NCI-H1105 (cell line): ENCODE data around the gene TSC22D3.

Experiments
- DNase-seq: peaks from one replicate; lab custom pipeline; 2025; lab: John Stamatoyannopoulos, UW

TSC22D3 gene

DNA sequence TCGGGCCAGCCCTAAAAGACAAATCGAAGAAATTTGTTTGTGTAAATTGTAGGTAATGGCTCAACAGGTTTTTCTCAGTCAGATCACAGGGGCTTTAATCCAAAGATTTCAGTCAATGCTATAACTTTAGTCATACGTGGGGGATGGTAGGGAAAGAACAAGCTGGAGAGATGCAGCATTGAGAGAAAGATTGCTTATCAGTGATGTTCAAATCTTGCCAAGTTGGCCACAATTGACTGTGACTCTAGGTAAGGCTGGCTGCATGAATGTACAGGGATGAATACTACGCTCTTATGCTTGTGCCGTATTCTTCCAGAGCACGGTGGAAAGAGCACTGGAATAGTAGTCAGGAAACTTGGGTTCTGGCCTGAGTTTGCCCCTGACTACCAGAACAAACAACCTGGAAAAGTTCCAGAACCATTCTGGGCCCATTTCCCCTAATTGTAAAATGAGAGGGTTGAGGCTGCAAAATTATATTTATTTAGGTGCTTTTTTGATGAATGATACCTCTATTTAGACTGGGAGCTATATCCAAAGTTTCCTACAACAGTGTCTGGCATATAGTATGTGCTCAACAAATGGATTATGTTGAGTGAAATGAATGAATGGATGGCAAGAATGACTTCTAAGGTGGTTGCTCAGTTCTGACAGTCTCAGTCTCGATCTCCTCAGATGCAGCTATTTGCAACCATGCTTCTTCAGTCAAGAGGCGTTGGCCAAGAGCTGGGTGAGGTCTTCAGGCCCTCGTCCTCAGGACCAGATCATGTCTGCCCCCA, 44.4 kb downstream of the TSC22D3 start:
- DNase-seq: no peak

DNA sequence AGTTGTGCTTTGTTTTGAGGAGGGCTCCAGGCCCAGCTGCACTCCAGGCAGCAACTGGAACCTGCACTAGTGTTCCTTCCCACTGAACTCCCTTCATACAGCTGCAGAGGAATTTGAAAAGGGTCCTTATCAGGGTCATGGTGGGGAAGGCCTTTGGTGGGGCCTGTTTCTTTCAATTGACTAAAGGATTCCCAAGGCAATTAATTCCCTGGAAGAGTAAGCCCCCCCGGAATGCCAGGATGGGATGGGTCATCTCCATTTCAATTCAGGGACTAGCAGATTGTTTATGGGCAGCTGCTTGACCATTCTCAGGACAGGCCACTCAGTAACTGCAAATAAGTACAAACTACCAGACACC, 45.3 kb downstream of the TSC22D3 start:
- DNase-seq: no peak

DNA sequence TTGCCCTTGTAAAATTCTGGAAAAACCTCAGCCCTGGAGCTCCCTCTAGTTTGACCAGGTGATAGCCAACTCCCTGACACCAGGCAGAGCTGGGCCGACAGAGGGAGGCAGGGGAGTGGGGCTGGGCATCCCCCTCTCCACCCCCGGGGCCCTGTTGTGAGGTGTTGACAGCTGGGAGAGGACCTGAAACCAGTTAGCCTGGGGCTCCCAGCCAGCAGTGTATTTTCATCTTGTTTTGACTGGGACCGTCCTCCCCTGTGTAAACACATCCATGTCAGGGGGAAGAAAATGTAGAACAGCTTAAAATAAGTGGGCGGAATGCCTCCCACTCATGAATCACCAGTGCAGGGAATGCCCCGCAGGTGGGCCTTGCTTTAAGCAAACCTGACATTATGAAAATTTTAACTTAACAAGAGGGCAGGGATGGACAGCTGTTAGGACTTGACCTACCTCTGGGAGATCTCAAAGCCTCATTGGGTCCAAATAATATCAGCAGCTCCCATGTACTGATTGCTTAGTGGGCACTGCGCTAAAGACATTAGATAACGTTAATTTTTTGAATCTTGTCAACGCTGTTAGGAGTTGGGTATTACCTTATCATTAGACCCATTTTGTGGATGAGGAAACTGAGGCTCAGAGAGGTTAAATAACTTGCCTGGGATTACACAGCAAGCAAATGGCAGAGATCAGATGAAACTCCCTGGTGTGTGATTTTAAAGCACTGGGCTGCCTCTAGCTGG, 45.9 kb downstream of the TSC22D3 start:
- DNase-seq: no peak

DNA sequence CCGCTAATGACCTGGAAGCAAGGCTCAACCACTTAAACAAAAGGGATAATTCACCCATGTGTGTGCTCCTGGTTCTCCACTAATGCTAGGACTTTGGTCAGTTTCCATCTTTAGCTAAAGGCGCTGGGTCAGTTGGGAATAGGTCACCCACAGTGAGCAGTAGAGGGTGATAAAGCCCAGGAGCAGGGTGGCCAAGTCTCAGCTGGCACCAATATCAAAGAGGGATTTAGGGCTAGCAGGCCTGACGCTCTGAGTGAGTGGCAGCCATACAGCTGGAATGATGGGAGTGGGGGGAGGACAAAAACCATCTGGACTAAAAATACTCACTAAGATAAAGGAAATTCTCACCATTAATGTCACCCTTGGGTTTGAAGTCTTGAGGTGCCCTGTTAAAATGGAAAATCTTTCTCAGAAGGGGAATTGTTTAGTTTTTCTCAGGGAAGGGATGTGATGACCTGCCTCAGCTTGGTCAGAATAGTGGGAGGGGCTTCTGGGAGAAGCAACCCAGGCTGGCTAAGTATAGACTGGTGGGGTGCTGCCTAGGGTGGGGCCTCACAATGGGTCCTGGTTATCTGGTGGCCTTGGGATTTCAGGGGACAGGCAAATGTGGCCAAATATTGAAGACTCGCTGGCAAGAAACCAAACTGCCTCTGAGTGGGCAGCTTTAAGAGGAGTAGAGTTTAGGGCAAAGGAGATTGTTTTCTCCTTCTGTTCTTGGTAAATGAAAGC, 47.1 kb downstream of the TSC22D3 start:
- DNase-seq: no peak

DNA sequence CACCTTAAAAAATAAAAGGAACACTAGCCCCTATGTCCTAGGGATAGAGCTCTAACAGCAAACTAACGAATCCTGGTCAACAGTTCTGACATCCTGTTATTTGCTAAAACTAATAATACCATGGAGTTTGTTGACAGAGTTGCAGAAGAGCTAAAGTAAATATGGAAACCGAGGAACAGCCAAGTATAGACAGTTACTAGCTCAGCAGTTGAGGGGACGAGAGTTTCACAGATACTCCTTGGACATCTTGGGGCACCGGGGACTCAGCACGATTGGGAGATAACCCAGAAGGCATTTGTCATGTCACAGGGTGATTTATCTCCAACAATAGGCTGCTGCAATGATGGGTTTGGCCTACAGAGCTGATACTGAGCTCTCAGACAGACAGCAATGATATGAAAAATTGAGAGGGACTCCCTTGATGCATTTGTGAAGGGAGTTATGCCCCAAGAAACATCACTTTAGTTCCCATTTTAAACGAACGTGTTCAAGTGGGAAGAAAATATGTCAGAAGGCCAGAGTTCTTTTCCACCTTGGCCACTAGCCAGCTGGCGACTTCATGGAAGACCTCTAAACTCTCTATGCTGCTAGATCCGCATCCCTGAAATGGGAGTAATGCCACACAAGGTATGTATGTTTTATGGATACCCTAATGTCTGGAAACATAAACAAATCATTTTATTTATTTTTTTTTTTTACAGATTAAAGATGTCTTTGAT, 48.6 kb downstream of the TSC22D3 start:
- DNase-seq: no peak

DNA sequence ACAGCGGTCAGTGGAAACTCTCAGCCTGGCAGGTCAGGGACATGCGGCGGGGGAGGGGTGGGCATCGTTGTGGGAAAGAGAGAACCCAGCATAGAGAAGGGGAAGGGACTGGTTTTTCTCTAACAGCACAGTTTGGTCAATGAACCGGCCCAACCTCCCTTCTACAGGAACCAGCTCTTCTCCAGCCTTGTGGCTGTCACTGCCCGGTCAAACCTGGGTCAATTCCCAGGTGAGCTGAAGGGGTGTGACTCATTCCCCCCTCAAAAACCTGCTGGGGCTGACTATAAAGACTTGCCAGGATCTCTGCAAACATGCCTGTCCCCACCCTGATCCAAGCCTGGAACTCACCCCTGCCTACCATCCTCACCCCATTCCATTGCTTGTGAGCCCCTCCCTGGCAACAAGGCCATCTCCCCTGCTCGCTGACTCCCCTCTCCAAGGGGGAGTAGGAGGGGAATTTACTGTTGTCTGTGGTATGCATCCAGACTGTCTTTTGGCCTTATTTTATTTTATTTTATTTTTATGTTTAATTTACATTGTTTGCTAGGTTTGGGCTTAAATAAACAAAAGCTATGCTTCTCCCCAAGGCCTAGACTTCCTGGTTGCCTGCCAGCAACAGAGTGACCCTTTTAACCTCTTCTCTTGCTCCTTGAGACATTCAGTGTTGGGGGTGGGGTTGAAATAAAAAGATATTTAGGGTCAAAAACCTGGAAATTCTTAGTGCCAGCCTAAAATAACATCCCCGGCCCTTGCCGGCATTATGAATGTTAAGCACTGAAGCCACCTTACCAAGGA, 49.6 kb downstream of the TSC22D3 start:
- DNase-seq: no peak

DNA sequence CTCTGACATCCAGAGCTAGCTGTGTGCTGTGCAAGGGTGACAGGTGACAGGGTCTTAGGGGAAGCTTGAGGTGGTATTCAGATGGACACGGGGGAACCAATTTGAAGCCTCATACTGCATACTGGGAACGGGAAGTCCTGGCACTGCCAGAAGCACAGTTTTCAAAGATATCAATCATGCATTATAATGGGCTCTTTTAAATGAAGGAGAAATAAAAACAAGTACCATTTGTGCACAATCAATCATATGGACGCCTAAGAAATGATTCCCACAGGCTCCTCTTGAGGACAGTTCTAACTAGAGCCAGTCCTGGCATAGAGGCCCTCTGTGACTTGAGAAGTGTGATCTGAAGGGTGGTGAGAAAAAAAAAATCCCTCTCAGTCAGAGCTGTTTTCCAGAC, 50.9 kb downstream of the TSC22D3 start:
- DNase-seq: no peak

DNA sequence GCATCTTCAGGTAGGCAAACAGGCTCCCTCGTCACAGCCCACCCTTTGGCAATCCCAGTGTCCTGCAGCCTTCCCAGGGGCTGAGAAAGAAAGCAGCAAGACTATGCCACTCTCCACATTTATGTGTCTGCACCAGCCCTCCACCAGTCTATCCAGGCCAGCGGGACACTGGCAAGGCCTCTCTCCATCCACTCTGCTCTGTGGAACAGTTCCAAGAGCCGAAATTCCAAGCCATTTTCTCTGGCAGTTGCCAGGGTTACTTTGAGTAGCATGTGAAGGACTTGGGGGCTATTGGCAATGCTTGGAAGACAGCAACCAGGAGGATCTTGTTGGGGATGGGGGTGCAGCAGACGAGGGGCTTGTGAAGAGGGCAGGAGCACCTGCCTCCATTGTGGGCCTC, 52.1 kb downstream of the TSC22D3 start:
- no peak for DNase-seq

DNA sequence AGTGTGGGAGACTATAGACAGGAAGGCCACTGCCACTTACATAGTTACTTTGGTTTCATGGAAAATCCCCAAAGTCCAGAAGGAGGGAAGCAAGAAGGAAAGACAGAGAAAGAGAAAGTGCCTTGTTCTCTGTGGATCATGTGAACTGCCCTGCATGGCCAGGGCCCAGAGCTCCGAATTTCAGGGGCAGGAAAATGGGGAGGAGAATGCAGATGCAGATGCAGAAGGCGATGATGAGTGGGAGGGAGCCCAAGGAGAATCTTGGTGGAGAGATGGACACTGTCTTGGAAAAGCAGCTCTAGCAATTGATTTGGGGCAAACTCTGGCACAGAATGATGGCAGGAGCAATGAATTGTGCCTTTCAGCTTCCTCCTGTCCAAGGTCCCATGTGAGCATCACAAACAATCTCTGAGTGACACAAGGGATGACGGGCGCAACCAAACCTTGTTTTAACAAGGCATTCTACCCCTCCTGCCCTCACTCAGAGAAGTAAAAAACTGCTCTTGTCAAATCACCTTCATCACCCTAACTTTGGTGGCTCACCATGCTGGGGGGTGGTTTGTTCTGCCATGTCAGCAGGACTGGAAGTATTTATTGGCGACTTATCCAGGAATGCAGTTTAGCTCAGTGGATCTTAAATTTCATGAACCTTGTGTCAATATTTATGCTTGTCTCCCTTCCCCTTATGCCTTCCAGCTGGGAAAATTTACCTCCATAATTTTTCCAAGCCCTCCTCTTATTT, 53.5 kb downstream of the TSC22D3 start:
- no peak for DNase-seq

DNA sequence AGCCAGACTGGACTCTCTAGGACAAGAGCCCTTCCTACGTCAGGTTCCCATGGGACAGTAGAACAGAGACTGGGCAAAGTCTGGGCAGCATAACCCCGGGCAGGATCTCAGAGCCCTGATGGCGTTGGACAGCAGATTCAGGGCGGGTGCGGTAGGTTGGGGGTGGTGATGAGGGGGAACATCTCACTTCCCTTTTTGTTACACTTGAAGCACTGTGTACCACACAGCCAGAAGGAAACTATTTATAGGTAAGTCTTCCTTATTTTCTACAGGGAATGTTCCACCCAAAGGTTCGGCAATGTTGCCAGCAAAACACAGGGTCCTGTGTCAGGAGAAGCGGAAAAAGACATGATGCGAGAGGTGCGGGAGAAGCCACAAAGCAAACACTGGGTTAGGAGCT, 54.3 kb downstream of the TSC22D3 start:
- DNase-seq: no peak

DNA sequence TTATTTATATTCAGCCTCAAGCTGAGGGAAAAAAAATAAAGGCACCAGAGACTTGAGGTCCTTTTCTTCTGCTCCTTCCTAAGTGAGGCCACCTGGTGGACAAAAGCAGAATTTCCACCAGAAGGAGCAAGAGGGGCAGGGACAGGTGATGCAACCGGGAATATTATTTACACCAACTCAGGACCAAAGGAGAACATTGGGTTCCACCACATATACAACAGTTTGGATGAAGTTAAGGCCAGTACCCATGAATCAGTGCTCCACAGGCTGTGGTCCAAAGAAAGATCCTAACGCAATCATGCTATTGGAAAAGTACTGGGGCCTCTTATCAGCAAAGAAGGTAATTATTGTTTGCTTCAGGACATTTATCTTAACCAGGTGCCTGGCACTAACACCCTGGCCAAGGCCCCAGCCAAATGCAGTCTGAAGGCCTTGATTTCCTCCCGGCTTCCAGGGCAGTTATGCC, 57.4 kb downstream of the TSC22D3 start:
- peak; percentile 58 for DNase-seq

DNA sequence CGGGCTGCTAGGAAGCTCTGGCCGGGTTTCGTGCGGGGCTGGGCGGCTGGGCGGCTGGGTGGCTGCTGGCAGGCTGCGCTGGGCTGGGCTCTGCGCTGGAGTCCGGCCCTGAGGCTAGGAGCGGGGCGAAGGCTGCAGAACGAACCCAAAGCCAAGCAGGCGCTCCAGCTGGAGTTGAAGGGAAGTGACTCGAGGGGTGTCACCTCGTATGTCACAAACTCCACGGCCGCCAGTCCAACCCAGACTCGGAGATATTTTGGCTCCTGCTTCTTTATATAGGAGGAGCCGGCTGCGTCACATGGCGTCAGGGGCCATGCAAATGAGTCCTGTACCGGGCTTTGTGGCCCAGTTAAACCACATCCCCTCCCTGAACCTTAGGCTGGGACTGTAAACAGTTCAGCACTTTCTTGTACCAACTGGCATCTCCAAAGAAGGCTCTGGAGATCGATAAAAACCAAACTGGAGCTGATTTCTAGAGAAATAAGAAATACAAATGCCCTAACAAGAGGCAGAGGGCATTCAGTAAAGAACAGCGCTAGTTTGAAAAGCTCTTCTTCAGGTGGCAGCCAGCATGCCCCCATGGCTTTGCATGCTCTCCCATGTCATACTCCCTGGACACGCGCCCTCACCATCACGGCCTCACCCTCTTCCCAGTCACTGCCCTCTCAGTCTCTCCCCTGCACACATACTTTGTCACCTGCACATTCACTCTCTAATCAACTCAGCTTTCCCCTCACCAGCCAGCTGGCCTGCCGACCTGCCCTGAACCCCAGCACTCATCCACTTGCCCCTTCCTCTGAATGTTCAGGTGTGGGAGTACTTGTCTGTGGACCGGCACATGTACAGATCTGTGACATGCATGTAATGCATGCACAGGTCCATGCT, 58.5 kb downstream of the TSC22D3 start:
- no peak for DNase-seq

DNA sequence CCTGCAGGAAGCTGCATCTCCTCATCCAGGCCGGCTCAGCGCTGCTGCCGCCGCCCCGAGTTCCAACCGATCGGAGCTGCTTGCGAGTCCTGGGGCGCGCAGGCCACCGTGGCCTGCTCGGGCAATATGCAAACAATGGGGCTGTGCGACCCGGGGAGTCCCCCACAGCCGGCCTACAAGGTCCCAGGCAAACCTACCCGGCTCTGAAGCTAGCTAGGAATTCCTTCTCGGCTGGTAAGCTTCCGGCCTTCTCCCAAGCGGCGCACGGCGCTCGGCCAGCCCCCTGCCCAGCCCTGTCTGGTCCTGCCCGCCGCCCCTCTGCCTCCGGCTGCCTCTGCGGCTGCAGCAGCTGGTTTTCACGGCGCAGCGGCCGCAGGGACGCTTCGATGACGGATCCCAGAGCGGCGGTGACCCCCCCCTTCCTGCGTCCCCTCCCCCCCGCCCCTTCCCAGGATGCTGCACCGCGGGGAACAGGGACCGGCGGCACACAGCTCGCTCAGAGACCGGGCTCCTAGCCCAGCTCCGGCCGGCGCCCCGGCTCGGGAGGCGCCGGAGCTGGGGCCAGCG, 59.4 kb downstream of the TSC22D3 start:
- DNase-seq: no peak

DNA sequence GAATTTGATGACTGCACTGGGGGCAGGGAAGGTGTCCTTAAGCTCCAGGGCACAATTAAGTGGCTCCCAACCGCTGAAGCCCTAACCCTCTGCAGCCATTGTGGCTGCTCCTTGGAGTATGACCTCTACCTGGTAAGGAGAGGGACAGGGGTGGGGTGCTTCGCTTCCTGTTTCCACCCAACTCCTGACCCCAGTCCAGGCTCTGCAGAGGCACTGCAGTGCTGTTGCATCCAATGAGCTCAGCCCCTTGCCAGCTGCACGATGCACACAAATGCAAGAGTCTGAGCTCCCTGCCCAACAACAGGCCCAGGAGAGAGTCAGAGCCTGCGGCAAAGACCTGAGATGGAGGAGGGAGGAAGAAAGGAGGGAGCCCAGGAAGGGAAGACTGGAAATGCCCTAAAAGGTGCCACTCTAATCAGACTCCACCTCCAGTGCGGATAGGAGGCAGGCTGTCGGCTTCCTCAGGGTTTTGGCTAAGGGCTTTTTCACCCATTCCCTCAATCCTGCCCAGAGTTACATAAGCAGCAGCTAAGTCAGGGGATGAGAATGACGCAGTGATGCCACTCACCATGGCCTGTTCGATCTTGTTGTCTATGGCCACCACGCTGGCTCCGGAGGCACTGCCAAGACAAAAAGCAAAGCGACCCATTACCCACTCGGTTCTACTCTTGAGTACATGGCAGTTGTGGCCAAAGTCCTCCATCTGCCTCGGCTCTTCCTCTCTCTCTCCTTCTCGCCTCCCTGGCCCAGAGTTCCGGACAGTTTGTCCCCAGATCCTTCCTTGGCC, 60.1 kb downstream of the TSC22D3 start:
- no peak for DNase-seq

DNA sequence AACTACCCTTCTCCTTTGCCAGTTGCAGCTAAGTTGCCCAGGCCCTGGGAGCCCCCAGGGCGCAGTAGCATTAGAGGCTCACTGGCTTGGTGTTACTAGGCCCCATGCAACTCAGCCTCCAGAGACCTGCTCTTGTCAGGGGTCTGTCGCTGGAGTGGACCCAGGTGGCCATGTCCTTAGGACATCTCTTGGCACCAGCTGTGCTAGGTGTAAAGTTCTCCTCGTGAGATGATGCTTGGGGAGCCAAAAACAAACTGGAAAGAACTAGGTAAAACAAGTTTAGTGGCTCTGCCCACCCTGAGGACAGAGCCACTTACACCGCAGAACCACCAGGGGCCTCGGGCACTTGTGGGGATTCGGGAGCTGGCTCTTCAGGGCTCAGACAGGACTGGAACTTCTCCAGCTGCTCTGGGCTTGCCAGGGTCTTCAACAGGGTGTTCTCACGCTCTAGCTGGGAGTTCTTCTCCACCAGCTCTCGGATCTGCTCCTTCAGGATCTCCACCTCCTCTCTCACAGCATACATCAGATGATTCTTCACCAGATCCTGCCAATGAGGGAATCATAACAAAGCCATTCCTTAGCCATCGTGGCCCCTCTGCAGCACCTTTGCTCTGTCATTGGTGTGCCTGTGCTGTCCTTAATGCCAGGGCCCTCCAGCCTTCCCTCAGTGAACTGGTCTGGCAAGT, 61.2 kb downstream of the TSC22D3 start:
- DNase-seq: no peak

DNA sequence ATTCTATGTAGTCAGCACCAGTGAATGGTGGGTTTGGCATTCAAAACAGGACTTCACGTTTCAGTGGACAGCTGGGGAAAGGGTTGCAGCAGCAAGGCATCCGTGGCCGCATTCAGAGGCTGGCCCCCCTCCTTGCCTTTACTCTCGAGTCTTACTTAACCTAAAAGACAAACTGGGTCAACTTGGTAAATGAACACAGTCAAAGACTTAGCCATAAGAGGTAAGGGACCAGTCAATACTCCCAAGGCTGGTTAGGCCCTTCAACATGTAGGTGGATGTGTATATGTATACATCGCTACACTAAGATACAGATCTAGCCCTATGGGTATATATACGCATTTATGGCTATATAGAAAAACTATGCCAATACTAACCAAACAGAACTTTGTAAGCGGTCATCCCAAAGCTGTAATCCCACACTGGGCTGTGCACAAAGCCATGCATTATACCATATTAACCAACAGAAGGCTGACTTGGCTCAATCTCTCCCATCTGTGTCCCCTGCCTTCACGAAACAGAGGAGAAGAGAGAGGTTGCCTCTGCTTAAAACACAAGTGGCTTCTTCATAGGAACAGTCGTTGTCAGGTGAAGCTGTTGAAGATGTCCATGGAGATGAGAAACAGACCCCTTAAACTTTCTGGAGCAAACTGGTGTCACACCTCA, 61.9 kb downstream of the TSC22D3 start:
- DNase-seq: no peak

DNA sequence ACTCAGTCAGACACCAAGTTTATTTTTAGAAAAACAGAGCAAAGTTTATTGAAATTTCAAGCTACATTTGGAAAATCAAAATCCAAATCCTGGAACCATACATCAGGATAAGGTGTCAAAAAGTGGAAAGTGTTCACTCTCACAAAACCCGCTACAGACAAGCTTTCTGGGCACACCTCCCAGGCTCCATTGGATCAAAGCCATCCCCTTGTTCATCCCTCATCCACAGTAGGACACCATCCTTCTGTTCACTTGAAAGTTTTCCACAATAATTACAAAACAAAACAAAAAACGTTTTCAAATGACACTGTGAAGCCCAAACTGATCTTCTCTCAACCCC, 62.4 kb downstream of the TSC22D3 start:
- DNase-seq: no peak
